Duodenal mucosa (tissue), 2 donors: ENCODE results near the gene NGFR.

Experiments used
- H3K27ac ChIP-seq: one replicate; pipeline ENCODE4 v1.7.0; 2013; ENCODE audit warnings: low read depth, low read length
- H3K27me3 ChIP-seq, 2 donors: one replicate each; pipeline ENCODE4 v1.7.0; 2013; ENCODE audit warnings: low read length in 2 of 2, control low read depth in 1 of 2; ENCODE audit not compliant: insufficient read depth in 2 of 2, control insufficient read depth in 1 of 2
- H3K36me3 ChIP-seq, 2 donors: one replicate each; pipeline ENCODE4 v1.7.0; 2013; ENCODE audit warnings: low read length in 2 of 2, control low read depth in 1 of 2; ENCODE audit not compliant: insufficient read depth in 2 of 2, control insufficient read depth in 1 of 2
- H3K4me1 ChIP-seq, 2 donors: one replicate each; pipeline ENCODE4 v1.7.0; 2013; ENCODE audit warnings: low read length in 2 of 2, control low read depth in 1 of 2; ENCODE audit not compliant: insufficient read depth in 2 of 2, control insufficient read depth in 1 of 2
- H3K4me3 ChIP-seq, 2 donors: one replicate each; pipeline ENCODE4 v1.7.0; 2013; ENCODE audit warnings: low read length in 2 of 2, low read depth in 1 of 2
- H3K9ac ChIP-seq, 2 donors: one replicate each; pipeline ENCODE4 v1.7.0; 2013; ENCODE audit warnings: low read length in 2 of 2, low read depth in 1 of 2
- H3K9me3 ChIP-seq, 2 donors: one replicate each; pipeline ENCODE4 v1.7.0; 2013; ENCODE audit warnings: low read length in 2 of 2, control low read depth in 1 of 2; ENCODE audit not compliant: control insufficient read depth in 1 of 2

Gene NGFR

DNA sequence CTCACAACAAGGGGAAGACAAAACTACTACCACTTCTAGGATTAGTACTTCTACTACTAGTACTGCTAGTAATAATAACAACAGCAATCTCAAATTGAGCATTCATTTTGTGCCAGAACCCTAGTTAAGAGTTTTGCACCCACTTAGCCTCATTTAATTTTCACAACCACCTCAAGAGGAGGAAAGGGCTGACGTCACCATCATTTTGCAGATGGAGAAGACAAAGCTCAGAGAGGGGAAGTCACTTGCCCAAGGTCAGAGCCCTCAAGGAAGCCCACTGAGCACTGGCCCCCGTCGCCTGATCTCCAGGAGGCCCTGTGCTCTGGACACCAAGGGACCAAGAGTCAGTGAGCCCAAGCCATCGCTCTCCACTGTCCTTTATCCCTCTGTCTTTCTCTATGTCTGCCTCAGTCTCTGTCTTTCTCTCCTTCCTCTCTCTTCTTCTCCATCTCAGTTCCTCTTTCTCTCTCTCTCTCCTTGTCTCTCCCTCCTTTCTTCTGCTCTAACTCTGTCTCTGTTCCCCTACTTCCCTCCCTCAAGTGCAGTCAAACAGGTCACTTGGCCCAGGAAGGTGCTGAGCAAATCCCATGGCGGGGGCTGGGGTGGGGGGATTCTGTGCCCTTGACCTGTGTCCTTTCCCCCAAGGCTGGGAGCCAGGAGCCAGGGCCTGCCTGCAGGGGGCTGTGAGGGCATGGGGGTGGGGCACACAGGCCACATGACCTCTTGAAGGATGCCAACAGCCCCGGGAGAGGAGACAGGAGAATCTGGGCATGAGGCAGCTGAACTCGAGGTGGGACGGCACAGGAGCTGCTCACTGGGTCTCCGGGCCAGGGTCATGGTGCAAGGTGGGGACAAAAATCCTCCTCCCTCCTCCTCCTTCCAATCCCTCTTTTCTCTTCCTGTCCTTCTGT is 11.2 kb upstream of the NGFR start:
- H3K4me1 ChIP-seq, result no peaks in the 10 kb centered on the region
- H3K27me3 ChIP-seq, result peaks cover 53 to 56% of the 10 kb centered on the region in 2 donors

DNA sequence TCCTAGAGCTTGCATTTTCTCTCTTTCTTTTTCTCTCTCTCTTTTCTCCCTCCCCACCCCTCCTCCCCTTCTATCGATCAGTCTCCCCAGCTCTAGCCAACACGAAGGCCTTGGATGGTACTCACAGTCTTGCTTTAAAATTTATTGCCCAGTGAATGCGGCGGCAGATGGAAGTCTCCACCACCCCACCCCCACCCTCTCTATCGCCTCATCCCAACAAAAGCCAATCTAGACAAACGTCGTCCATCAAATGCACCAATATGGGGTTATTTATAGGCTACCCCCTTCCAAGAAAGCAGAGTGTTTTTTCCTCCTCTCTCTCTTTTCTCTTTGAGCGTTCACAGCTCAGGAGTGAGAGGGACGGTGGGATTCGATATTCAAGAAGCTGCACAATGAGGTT is 10.5 kb upstream of the NGFR start:
- peaks cover 49% of the 10 kb centered on the region in 2 donors for H3K27me3 ChIP-seq
- H3K27ac ChIP-seq, result no peak overlapping the region
- no peaks in the 10 kb centered on the region for H3K9me3 ChIP-seq
- no peak overlapping the region for H3K4me3 ChIP-seq
- H3K4me1 ChIP-seq, result no peaks in the 10 kb centered on the region
- no peaks in the 10 kb centered on the region for H3K36me3 ChIP-seq
- H3K9ac ChIP-seq, result no peak overlapping the region

More for the DNA sequence above, 11.2 kb upstream of the NGFR start:
- Histone ChIP-seq H3K9ac (no peak overlapping the region), H3K36me3 (no peaks in the 10 kb centered on the region), H3K27ac (no peak overlapping the region), H3K4me3 (no peak overlapping the region), H3K9me3 (no peaks in the 10 kb centered on the region)

DNA sequence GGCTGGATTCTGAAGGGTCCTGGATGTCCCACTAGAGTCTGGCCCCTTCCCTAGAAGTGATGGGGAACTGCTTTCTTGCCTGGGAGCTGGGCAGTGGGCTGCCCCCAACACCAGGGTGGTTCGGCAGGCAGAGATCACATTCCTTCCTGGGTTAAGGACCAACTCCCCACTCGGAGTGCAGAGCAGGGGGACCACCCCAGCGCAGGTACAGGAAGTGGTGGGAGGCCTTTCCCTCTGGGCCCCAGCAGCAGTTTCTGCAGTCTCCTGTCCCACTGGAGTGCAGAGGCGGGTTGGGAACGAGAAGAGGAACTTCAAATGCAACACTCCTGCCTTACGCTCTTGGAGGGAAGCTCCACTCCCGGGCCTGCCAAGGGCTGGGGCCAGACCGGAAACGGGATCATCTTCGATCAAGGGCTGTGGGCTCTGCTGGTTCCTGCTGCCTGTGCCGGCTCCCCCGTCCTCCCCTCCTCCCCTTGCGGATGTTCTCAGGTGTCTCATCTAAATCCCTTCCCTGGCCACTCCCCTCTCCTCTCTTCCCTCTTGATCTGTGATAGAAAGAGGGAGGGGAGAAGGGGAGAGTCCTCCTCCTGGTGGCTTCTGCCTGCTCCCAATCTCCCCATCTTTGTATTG is 9.0 kb upstream of the NGFR start:
- Histone ChIP-seq H3K27me3 (peaks cover 38 to 44% of the 10 kb centered on the region in 2 donors), H3K27ac (no peak overlapping the region), H3K9ac (no peak overlapping the region), H3K9me3 (no peaks in the 10 kb centered on the region), H3K4me1 (no peaks in the 10 kb centered on the region), H3K4me3 (no peak overlapping the region), H3K36me3 (no peaks in the 10 kb centered on the region)

DNA sequence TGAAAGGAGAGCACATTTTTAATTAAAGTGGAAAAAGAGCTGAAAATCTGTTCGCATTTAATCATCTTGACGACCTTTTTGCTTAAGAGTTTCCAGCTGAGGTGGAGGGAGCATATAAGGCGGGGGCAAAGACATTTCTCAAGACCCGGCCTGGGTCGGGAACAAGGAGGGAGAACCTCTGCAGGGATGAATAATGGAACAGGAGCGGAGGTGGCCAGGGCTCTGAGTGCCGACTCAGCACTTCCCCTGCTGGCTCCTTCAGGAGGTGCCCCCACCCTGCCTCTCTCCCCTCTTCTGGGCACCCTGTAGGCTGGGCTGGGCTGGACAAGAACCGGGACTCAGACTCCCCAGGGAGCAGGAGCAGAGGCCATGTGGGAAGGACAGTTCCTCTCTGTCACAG is 7.9 kb upstream of the NGFR start:
- Histone ChIP-seq H3K4me3 (no peak overlapping the region), H3K27me3 (peaks cover 43 to 51% of the 10 kb centered on the region in 2 donors)

DNA sequence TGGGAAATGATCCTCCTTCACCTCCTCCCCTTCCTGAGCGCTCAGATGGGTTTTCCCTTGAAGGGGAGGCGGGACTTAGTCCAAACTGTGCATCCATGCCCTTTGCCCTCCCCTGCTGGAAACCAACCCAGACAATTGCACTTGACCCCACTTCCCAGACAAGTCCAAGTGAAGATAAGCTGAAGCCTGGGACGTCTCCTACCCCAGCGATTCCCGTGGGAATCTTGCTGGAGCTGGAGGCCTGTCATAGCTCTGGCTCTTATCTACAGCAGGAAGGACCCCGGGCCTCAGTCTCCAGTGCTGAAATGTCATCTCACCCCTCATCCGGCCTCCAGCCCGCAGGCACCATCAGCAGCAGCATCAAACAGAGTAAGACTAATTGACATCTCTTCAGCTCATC is 6.5 kb upstream of the NGFR start:
- Histone ChIP-seq H3K4me3 (no peak overlapping the region), H3K36me3 (no peaks in the 10 kb centered on the region), H3K9ac (no peak overlapping the region), H3K27ac (no peak overlapping the region), H3K27me3 (peaks cover 39 to 59% of the 10 kb centered on the region in 2 donors), H3K4me1 (no peaks in the 10 kb centered on the region), H3K9me3 (no peaks in the 10 kb centered on the region)

More for the DNA sequence above, 7.9 kb upstream of the NGFR start:
- Histone ChIP-seq H3K36me3 (no peaks in the 10 kb centered on the region), H3K9ac (no peak overlapping the region), H3K27ac (no peak overlapping the region), H3K9me3 (no peaks in the 10 kb centered on the region), H3K4me1 (no peaks in the 10 kb centered on the region)

DNA sequence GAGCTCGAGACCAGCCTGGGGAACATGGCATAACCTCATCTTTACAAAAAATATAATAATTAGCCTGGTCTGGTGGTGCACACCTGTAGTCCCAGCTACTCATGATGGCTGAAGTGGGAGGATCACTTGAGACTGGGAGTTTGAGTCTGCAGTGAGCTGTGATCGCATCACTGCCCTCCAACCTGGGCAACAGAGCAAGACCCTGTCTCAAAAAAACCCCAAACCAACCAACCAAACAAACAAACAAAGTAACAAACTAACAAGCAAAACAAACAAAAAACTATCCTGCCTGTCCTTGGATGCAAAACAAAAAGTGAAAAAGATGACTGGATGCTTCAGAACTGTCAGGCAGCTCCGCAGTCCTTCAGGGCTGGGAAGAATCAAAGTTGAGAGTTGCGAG is 5.7 kb upstream of the NGFR start:
- H3K4me3 ChIP-seq, result no peak overlapping the region
- no peaks in the 10 kb centered on the region for H3K4me1 ChIP-seq
- H3K27me3 ChIP-seq, result peaks cover 41 to 61% of the 10 kb centered on the region in 2 donors
- H3K36me3 ChIP-seq, result no peaks in the 10 kb centered on the region
- no peak overlapping the region for H3K9ac ChIP-seq
- H3K9me3 ChIP-seq, result no peaks in the 10 kb centered on the region
- no peak overlapping the region for H3K27ac ChIP-seq

DNA sequence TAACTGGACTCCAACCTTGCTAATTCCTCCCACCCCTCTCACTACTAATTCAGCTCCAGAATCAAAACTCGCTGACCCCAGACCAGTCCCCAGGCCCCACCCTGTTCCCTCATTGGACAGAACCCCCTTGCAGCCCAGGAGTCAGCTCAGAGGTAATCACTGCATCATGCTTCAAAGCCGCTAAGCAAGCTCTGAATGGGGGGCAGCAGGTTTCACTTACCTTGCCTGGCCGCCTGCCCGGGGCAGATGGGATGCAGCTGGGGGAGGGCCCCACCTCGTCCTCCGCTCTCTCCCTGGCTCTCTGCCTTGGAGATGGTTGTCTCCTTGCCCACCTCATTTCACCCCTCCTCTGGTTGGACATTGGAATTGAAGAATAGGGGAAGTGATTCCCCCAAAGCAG is 4.8 kb upstream of the NGFR start:
- Histone ChIP-seq H3K9ac (no peak overlapping the region), H3K27me3 (peaks cover 40 to 56% of the 10 kb centered on the region in 2 donors), H3K36me3 (no peaks in the 10 kb centered on the region), H3K4me3 (no peak overlapping the region), H3K4me1 (peaks cover 0 to 1% of the 10 kb centered on the region in 2 donors), H3K27ac (no peak overlapping the region), H3K9me3 (no peaks in the 10 kb centered on the region)

DNA sequence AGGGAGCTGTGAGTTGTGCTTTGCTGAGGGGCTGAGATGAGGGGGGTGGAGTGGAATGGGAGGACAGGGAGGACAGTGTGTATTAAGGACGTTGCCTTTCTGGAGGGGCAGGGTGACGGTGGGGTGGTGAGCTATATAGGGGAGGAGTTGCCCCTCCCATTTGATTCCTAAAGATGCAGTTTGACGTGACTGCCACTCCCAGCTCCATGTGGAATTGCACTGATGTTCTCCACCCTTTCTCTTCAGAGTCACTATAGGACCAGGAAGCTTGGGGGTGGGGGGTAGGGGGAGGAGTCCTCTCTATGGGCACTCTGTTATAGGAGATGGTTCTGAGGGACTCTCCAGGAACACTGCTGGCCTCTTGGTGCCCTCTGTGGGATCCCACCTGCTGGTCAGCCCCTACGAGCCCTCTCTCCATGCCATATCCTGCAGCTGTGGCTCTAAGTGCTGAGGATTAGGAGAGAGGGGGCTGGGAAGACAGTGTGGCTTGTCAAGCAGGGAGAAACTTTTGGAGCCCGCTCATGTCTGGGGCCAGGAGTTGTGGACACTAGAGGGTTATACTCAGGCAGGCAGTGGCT is 3.8 kb upstream of the NGFR start:
- H3K27me3 ChIP-seq, result peaks cover 37 to 56% of the 10 kb centered on the region in 2 donors
- no peak overlapping the region for H3K4me3 ChIP-seq
- peaks cover 7 to 8% of the 10 kb centered on the region in 2 donors for H3K4me1 ChIP-seq
- H3K9ac ChIP-seq, result no peak overlapping the region
- no peak overlapping the region for H3K27ac ChIP-seq
- H3K9me3 ChIP-seq, result no peaks in the 10 kb centered on the region
- no peaks in the 10 kb centered on the region for H3K36me3 ChIP-seq

DNA sequence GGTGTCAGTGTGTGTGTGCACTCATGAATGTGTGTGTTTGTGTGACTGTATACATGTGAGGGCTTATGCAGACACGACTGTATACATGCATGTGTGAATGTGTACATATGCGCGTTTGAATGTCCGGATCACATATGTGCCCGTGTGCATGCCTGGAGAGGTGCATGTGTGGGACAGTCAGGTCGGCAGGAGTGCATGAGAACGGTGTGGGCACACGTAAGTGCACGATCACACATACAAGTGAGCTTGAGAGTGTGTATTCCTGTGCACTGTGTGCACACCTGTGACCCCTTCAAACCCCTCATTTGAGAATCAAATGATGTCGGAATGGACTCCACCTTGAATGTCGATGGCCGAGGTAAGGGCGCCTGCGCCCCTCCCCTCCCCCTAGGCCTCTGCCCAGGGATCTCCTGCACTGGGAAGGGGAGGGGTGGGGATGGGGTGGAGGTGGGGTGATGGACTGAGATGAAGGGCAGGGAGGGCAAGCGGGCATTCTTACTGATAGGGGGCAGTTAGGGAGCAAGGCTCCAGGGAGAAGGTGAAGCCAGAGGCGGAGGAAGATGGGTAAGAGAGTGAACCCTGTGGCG is 601 bp upstream of the NGFR start:
- Histone ChIP-seq H3K9me3 (no peaks in the 10 kb centered on the region), H3K27ac (no peak overlapping the region), H3K9ac (no peak overlapping the region), H3K27me3 (peaks cover 49 to 71% of the 10 kb centered on the region in 2 donors), H3K4me1 (peaks cover 12 to 24% of the 10 kb centered on the region in 2 donors), H3K4me3 (peak overlapping the region; percentile 40 to 60), H3K36me3 (no peaks in the 10 kb centered on the region)

DNA sequence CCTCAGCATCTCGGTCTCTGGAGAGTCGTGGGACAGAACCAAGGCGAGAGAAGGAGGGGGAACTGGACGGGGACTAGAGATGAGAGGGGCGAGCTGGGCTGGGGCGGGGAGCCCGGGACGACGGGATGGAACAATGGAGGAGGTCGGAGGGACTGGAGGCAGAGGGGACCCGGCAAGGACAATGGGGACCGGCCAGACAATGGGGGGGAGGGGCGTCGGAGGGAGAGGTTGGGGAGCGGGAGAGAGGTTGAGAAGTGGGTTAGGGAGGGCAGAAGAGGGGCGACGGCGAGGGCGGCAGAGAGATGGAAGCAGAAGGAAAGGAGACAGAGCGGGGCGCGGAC is 719 bp downstream of the NGFR start:
- no peak overlapping the region for H3K9ac ChIP-seq

More for the DNA sequence above, 719 bp downstream of the NGFR start:
- peaks cover 12 to 24% of the 10 kb centered on the region in 2 donors for H3K4me1 ChIP-seq
- H3K27ac ChIP-seq, result no peak overlapping the region
- peak overlapping the region; percentile 47 to 60 for H3K4me3 ChIP-seq
- peaks cover 59 to 80% of the 10 kb centered on the region in 2 donors for H3K27me3 ChIP-seq
- H3K36me3 ChIP-seq, result no peaks in the 10 kb centered on the region
- H3K9me3 ChIP-seq, result no peaks in the 10 kb centered on the region
